SK-N-SH treated with all-trans-retinoic acid at 6 μM for 48 hours (cell line): ENCODE data around the gene TRIM37.
"Not testable (repeated sequence)": the region's sequence is repeated elsewhere in the genome, so short reads cannot be mapped to it uniquely, and the experiment has no call there.

Experiments used
- ATAC-seq: fragments of 200-7000 bp; cut with Tn5 transposase; 3 replicates; pipeline ENCODE4 v1.9.1; 2020; ENCODE audit warnings: mild to moderate bottlenecking, moderate library complexity
- CREB5 ChIP-seq: fragments of 250-450 bp; sonication (Bioruptor Pico); IDR thresholded peaks from 2 replicates; pipeline ENCODE4 v1.5.1; 2020; ENCODE audit warnings: low read depth, mild to moderate bottlenecking, moderate library complexity
- CSDC2 ChIP-seq: fragments of 250-450 bp; sonication (Bioruptor Pico); IDR thresholded peaks from 2 replicates; pipeline ENCODE4 v1.5.0; 2020; ENCODE audit warnings: mild to moderate bottlenecking, moderate library complexity
- CSRNP3 ChIP-seq: fragments of 250-450 bp; sonication (Bioruptor Pico); IDR thresholded peaks from 2 replicates; pipeline ENCODE4 v1.5.1; 2021; ENCODE audit warnings: mild to moderate bottlenecking, moderate library complexity
- ESRRG ChIP-seq: fragments of 250-450 bp; sonication (Bioruptor Pico); IDR thresholded peaks from 2 replicates; pipeline ENCODE4 v1.6.1; 2021; ENCODE audit warnings: mild to moderate bottlenecking
- GLIS3 ChIP-seq: fragments of 250-450 bp; sonication (Bioruptor Pico); IDR thresholded peaks from 2 replicates; pipeline ENCODE4 v1.5.0; 2020; ENCODE audit warnings: mild to moderate bottlenecking, moderate library complexity
- ISL1 ChIP-seq: fragments of 250-450 bp; sonication (Bioruptor Pico); IDR thresholded peaks from 2 replicates; pipeline ENCODE4 v2.1.2; 2022; ENCODE audit warnings: mild to moderate bottlenecking, moderate library complexity
- OSR1 ChIP-seq: fragments of 250-450 bp; sonication (Bioruptor Pico); IDR thresholded peaks from 2 replicates; pipeline ENCODE4 v1.8.0; 2022; ENCODE audit warnings: moderate library complexity, mild to moderate bottlenecking, inconsistent platforms
- PATZ1 ChIP-seq: fragments of 250-450 bp; sonication (Bioruptor Pico); IDR thresholded peaks from 2 replicates; pipeline ENCODE4 v1.8.0; 2020; ENCODE audit warnings: mild to moderate bottlenecking, moderate library complexity, borderline replicate concordance
- POU6F1 ChIP-seq: fragments of 250-450 bp; sonication (Bioruptor Pico); IDR thresholded peaks from 2 replicates; pipeline ENCODE4 v1.8.0; 2021; ENCODE audit warnings: low read depth, mild to moderate bottlenecking, moderate library complexity, borderline replicate concordance
- PPARA ChIP-seq: fragments of 250-450 bp; sonication (Bioruptor Pico); IDR thresholded peaks from 2 replicates; pipeline ENCODE4 v1.5.0; 2020; ENCODE audit warnings: mild to moderate bottlenecking, borderline replicate concordance
- RARB ChIP-seq: fragments of 250-450 bp; sonication (Bioruptor Pico); IDR thresholded peaks from 2 replicates; pipeline ENCODE4 v1.8.0; 2021; ENCODE audit warnings: mild to moderate bottlenecking, moderate library complexity
- SNAI2 ChIP-seq: fragments of 250-450 bp; sonication (Bioruptor Pico); IDR thresholded peaks from 2 replicates; pipeline ENCODE4 v1.5.0; 2020; ENCODE audit warnings: mild to moderate bottlenecking, moderate library complexity
- TCF4 ChIP-seq: fragments of 250-450 bp; sonication (Bioruptor Pico); IDR thresholded peaks from 2 replicates; pipeline ENCODE4 v1.8.0; 2021; ENCODE audit warnings: mild to moderate bottlenecking, moderate library complexity, borderline replicate concordance
- TOX ChIP-seq: fragments of 250-450 bp; sonication (Bioruptor Pico); IDR thresholded peaks from 2 replicates; pipeline ENCODE4 v1.8.0; 2021; ENCODE audit warnings: mild to moderate bottlenecking, moderate library complexity, borderline replicate concordance
- TSHZ2 ChIP-seq: fragments of 250-450 bp; sonication (Bioruptor Pico); IDR thresholded peaks from 2 replicates; pipeline ENCODE4 v1.5.0; 2020; ENCODE audit warnings: mild to moderate bottlenecking, moderate library complexity
- ZC3H10 ChIP-seq: fragments of 250-450 bp; sonication (Bioruptor Pico); IDR thresholded peaks from 2 replicates; pipeline ENCODE4 v1.5.1; 2021; ENCODE audit warnings: mild to moderate bottlenecking, moderate library complexity
- ZFP3 ChIP-seq: fragments of 250-450 bp; sonication (Bioruptor Pico); IDR thresholded peaks from 2 replicates; pipeline ENCODE4 v1.5.0; 2020; ENCODE audit warnings: mild to moderate bottlenecking, moderate library complexity
- ZNF70 ChIP-seq: fragments of 450-650 bp; formaldehyde crosslinking; IDR thresholded peaks from 2 replicates; pipeline ENCODE4 v1.5.0; 2020; ENCODE audit warnings: mild to moderate bottlenecking, moderate library complexity

The TRIM37 gene

GRCh38 chr17:58965221-58965620 lies 141.5 kb downstream of the TRIM37 start:
- TF ChIP-seq ZC3H10 (CRISPR knock-in tag) (no peak), OSR1 (no peak)
- no peak; the same call in 2 of the 3 replicates for ATAC-seq

- ATAC-seq, result peak; percentile 63
- TF ChIP-seq ZFP3 (CRISPR knock-in tag) (no peak), SNAI2 (no peak), ISL1 (CRISPR knock-in tag) (no peak), CSDC2 (CRISPR knock-in tag) (no peak), OSR1 (no peak), ZNF70 (CRISPR knock-in tag) (no peak), CREB5 (CRISPR knock-in tag) (no peak), PATZ1 (CRISPR knock-in tag) (no peak), ESRRG (CRISPR knock-in tag) (no peak), PPARA (no peak), POU6F1 (CRISPR knock-in tag) (no peak)
Measured at GRCh38 chr17:58960068-58960467, 146.6 kb downstream of the TRIM37 start.

- not testable (repeated sequence) for ATAC-seq
Measured at GRCh38 chr17:58957725-58958073, 149.0 kb downstream of the TRIM37 start.

- TF ChIP-seq CREB5 (CRISPR knock-in tag) (0 out of 2 replicates have a peak, but pooled peaks have one; percentile 34), GLIS3 (CRISPR knock-in tag) (no peak), PPARA (no peak), TOX (no peak), RARB (no peak), TCF4 (no peak), TSHZ2 (no peak), PATZ1 (CRISPR knock-in tag) (no peak), OSR1 (no peak), CSRNP3 (CRISPR knock-in tag) (no peak), ISL1 (CRISPR knock-in tag) (peak; percentile 79), CSDC2 (CRISPR knock-in tag) (no peak), ZFP3 (CRISPR knock-in tag) (no peak)
- peak; percentile 66 for ATAC-seq
Measured at GRCh38 chr17:58956997-58957724, 149.5 kb downstream of the TRIM37 start.

- not testable (repeated sequence) for ATAC-seq
Measured at GRCh38 chr17:58954358-58954757, 152.3 kb downstream of the TRIM37 start.
